ENCODE measurements around the gene SYNGR1.

Gene SYNGR1

DNA sequence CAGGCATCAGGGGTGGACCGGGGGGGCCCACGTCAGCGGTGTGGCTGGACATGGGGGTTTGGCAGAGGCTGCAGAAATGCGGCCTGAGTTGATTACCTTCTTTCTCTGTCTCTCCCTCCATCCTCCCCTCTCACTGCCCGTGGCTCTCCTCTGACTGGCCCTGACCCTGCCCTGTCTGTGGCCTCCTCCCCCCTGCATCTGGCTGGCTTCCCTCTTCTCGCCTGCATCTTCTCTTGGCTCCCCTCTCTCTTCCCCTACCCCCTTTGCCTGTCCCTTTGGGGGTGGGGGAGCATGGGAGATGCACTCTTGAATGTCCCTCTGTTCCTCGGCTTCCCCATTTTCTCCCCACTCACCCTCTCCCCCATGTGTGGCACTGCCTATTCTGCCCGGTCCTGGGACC, 25.9 kb downstream of the SYNGR1 start:
- Histone ChIP-seq H4K91ac (ENCODE audit: low read depth, low read length, poor library complexity) (no peak overlapping the region), H3K9ac (ENCODE audit: low read depth, low read length, poor library complexity) (peak overlapping the region; percentile 75), H2AFZ (ENCODE audit: low read length) (no peak overlapping the region), H3K4me1 (ENCODE audit: control insufficient read depth in 2 of 2, insufficient read depth in 1 of 2, low read depth in 1 of 2, low read length in 2 of 2) (no peaks in the 10 kb centered on the region), H3K4ac (ENCODE audit: low read length) (no peak overlapping the region), H3K27ac (replicated peaks; ENCODE audit: low read length) (no peak overlapping the region), H3K4me3 (ENCODE audit: low read length in 2 of 2) (peak overlapping the region in 1 of 2 donors; percentile 21), H2BK120ac (ENCODE audit: low read depth, low read length) (no peak overlapping the region), H4K8ac (ENCODE audit: low read depth, low read length) (no peak overlapping the region), H2BK12ac (ENCODE audit: low read length) (no peak overlapping the region), H3K4me2 (ENCODE audit: insufficient read depth, low read length, poor library complexity, severe bottlenecking) (no peak overlapping the region), H2BK15ac (ENCODE audit: low read length) (no peak overlapping the region), H3K9me3 (replicated peaks in 1 of 2; ENCODE audit: control insufficient read depth in 2 of 2, insufficient read depth in 1 of 2, low read depth in 1 of 2, low read length in 2 of 2) (peaks cover 2% of the 10 kb centered on the region in 2 donors), H2BK5ac (ENCODE audit: low read length) (peak overlapping the region; percentile 48), H3K18ac (ENCODE audit: low read length) (no peak overlapping the region), H3K27me3 (ENCODE audit: control insufficient read depth in 3 of 3, insufficient read depth in 3 of 3, low read depth in 1 of 3, low read length in 3 of 3) (no peaks in the 10 kb centered on the region), H2AK5ac (ENCODE audit: low read depth, low read length) (no peak overlapping the region), H3K79me1 (ENCODE audit: low read depth, low read length) (no peaks in the 10 kb centered on the region), H3K14ac (ENCODE audit: low read length) (no peak overlapping the region), H3K23ac (ENCODE audit: low read depth, low read length, poor library complexity) (no peak overlapping the region), H3K36me3 (replicated peaks in 1 of 2; ENCODE audit: control insufficient read depth in 2 of 2, insufficient read depth in 2 of 2, low read length in 2 of 2) (peaks cover 21% of the 10 kb centered on the region in 2 donors)
- DNase-seq (ENCODE audit: low spot score), result no peak
- no CpG with 5 or more reads among the region's 8 CpGs for WGBS, 2 donors (ENCODE audit: extremely low coverage in 2 of 2, insufficient read length in 2 of 2, insufficient replicate concordance in 1 of 2)

DNA sequence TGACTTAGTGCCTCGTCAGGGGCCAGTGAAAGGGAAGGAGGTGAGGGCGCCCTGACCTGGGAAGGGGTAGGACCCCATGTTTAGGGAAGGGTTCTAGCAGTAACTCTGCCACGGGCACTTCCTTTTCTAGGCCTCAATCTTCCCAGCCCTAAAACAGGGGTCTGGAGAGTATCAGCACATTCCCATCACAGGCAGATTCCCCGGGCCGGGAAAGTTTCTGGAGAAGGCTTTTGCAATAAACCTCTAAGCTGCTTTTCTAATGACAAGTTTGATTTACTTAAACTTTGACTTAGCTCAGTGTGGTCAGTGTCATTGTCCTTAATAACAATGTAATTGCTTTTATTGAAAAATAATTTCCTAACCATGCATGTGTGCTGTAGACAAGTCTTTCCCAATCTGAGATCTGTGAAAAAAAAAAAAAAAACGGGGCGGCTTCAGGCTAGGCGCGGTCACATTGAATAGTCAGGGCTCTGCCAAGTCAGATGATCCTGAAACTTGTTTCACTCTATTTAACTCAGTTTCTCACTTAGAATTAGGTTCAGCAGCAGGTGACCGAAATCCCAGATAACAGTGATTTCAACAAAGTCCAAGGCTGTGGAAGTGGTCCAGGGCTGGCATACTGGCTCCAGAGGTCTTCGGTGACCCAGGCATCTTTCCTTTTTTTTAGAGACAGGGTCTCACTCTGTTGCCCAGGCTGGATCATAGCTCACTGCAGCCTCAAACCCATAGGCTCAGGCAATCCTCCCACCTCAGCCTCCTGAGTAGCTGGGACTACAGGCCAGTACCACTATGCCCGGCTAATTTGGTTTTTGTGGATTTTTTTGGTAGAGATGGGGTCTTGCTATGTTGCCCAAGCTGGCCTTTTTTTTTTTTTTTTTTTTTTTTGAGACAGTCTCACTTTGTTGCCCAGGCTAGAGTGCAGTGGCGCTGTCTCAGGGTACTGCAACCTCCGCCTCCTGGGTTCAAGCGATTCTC, 30.3 kb downstream of the SYNGR1 start:
- no peak overlapping the region for H2AFZ ChIP-seq (ENCODE audit: low read length)
- no peaks in the 10 kb centered on the region for H3K27me3 ChIP-seq (ENCODE audit: control insufficient read depth in 3 of 3, insufficient read depth in 3 of 3, low read depth in 1 of 3, low read length in 3 of 3)
- no peak overlapping the region for H3K27ac ChIP-seq (replicated peaks; ENCODE audit: low read length)
- H3K4me2 ChIP-seq (ENCODE audit: insufficient read depth, low read length, poor library complexity, severe bottlenecking), result no peak overlapping the region
- H2BK15ac ChIP-seq (ENCODE audit: low read length), result no peak overlapping the region
- peaks cover 0 to 2% of the 10 kb centered on the region in 2 donors for H3K4me1 ChIP-seq (ENCODE audit: control insufficient read depth in 2 of 2, insufficient read depth in 1 of 2, low read depth in 1 of 2, low read length in 2 of 2)
- no peaks in the 10 kb centered on the region for H3K9me3 ChIP-seq (replicated peaks in 1 of 2; ENCODE audit: control insufficient read depth in 2 of 2, insufficient read depth in 1 of 2, low read depth in 1 of 2, low read length in 2 of 2)
- no peak overlapping the region for H3K9ac ChIP-seq (ENCODE audit: low read depth, low read length, poor library complexity)
- no CpG with 5 or more reads among the region's 15 CpGs for WGBS, 2 donors (ENCODE audit: extremely low coverage in 2 of 2, insufficient read length in 2 of 2, insufficient replicate concordance in 1 of 2)
- H2AK5ac ChIP-seq (ENCODE audit: low read depth, low read length), result no peak overlapping the region
- H2BK12ac ChIP-seq (ENCODE audit: low read length), result no peak overlapping the region
- no peak overlapping the region for H4K91ac ChIP-seq (ENCODE audit: low read depth, low read length, poor library complexity)
- no peak overlapping the region for H3K4me3 ChIP-seq (ENCODE audit: low read length in 2 of 2)
- H2BK5ac ChIP-seq (ENCODE audit: low read length), result no peak overlapping the region
- no peak overlapping the region for H4K8ac ChIP-seq (ENCODE audit: low read depth, low read length)
- no peak overlapping the region for H3K4ac ChIP-seq (ENCODE audit: low read length)
- H2BK120ac ChIP-seq (ENCODE audit: low read depth, low read length), result no peak overlapping the region
- no peaks in the 10 kb centered on the region for H3K79me1 ChIP-seq (ENCODE audit: low read depth, low read length)
- H3K23ac ChIP-seq (ENCODE audit: low read depth, low read length, poor library complexity), result no peak overlapping the region
- no peak overlapping the region for H3K14ac ChIP-seq (ENCODE audit: low read length)
- H3K18ac ChIP-seq (ENCODE audit: low read length), result no peak overlapping the region
- peaks cover 12 to 21% of the 10 kb centered on the region in 2 donors for H3K36me3 ChIP-seq (replicated peaks in 1 of 2; ENCODE audit: control insufficient read depth in 2 of 2, insufficient read depth in 2 of 2, low read length in 2 of 2)
- DNase-seq (ENCODE audit: low spot score), result no peak

DNA sequence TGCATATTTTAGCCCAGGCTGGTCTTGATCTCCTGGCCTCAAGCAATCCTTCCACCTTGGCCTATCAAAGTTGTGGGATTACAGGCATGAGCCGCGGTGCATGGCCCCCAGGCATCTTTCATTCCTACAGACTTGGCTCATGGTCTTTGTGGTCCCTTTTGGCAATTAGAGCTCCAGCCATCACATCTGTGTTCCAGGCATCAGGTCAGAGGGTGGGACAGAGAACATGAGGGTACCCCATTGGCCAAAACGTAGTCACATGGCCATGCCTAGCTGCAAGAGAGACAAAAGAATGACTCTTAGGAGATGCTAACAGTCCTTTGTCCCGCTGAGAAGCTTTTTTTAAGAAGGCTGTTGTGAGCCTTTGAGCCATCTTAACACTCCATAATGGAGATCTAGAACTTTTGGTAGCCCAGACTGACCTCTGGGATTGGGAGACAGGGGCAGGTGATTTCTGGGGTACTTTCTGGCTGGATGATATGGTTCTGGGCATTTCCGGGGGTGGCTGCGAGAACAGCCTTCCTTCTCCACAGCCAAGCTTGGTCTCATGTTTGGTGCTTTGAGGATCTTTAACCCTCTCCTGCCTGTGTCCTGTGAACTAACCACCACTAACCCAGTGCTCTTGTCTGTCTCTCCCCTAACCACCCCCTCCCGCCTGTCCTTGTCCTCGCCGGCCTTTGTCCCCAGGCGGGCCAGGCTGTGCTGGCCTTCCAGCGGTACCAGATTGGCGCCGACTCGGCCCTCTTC, 31.4 kb downstream of the SYNGR1 start:
- no peaks in the 10 kb centered on the region for H3K9me3 ChIP-seq (replicated peaks in 1 of 2; ENCODE audit: control insufficient read depth in 2 of 2, insufficient read depth in 1 of 2, low read depth in 1 of 2, low read length in 2 of 2)
- no peak overlapping the region for H4K91ac ChIP-seq (ENCODE audit: low read depth, low read length, poor library complexity)
- peak overlapping the region; percentile 25 for H3K14ac ChIP-seq (ENCODE audit: low read length)
- no peak overlapping the region for H4K8ac ChIP-seq (ENCODE audit: low read depth, low read length)
- no peaks in the 10 kb centered on the region for H3K79me1 ChIP-seq (ENCODE audit: low read depth, low read length)
- no peak overlapping the region for H3K23ac ChIP-seq (ENCODE audit: low read depth, low read length, poor library complexity)
- no peak overlapping the region for H2BK120ac ChIP-seq (ENCODE audit: low read depth, low read length)
- H2AK5ac ChIP-seq (ENCODE audit: low read depth, low read length), result no peak overlapping the region
- no peak overlapping the region for H2BK5ac ChIP-seq (ENCODE audit: low read length)
- H2BK15ac ChIP-seq (ENCODE audit: low read length), result no peak overlapping the region
- H3K4me1 ChIP-seq (ENCODE audit: control insufficient read depth in 2 of 2, insufficient read depth in 1 of 2, low read depth in 1 of 2, low read length in 2 of 2), result peaks cover 0 to 2% of the 10 kb centered on the region in 2 donors
- no CpG with 5 or more reads among the region's 14 CpGs for WGBS, 2 donors (ENCODE audit: extremely low coverage in 2 of 2, insufficient read length in 2 of 2, insufficient replicate concordance in 1 of 2)
- no peak overlapping the region for H3K18ac ChIP-seq (ENCODE audit: low read length)
- DNase-seq (ENCODE audit: low spot score), result no peak
- no peak overlapping the region for H3K4me2 ChIP-seq (ENCODE audit: insufficient read depth, low read length, poor library complexity, severe bottlenecking)
- H2BK12ac ChIP-seq (ENCODE audit: low read length), result no peak overlapping the region
- peaks cover 12 to 17% of the 10 kb centered on the region in 2 donors for H3K36me3 ChIP-seq (replicated peaks in 1 of 2; ENCODE audit: control insufficient read depth in 2 of 2, insufficient read depth in 2 of 2, low read length in 2 of 2)
- no peak overlapping the region for H3K4ac ChIP-seq (ENCODE audit: low read length)
- H3K4me3 ChIP-seq (ENCODE audit: low read length in 2 of 2), result no peak overlapping the region
- no peak overlapping the region for H3K9ac ChIP-seq (ENCODE audit: low read depth, low read length, poor library complexity)
- H3K27me3 ChIP-seq (ENCODE audit: control insufficient read depth in 3 of 3, insufficient read depth in 3 of 3, low read depth in 1 of 3, low read length in 3 of 3), result no peaks in the 10 kb centered on the region
- no peak overlapping the region for H2AFZ ChIP-seq (ENCODE audit: low read length)
- H3K27ac ChIP-seq (replicated peaks; ENCODE audit: low read length), result no peak overlapping the region

DNA sequence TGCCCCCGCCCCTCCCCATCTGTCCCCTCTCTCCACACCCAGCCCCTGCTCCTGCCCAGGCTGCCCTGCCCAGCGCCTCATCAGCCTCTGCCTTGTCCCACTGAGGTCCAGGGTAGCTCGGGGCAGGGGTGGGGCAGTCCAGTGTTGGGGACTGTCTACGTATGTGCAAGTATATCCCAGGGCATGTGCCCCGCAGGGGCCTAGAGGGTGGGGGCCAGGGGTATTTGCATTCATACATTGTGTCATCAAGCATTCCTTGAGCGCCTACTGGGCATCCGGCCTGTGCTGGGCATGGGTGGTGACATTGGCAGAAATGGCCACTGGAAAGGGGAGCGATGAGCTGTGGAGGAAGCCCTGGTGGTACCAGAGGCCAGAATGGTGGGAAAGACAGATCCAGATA, 32.1 kb downstream of the SYNGR1 start:
- no peak overlapping the region for H3K4me2 ChIP-seq (ENCODE audit: insufficient read depth, low read length, poor library complexity, severe bottlenecking)
- H3K27ac ChIP-seq (replicated peaks; ENCODE audit: low read length), result no peak overlapping the region
- no peak overlapping the region for H3K4me3 ChIP-seq (ENCODE audit: low read length in 2 of 2)
- no peaks in the 10 kb centered on the region for H3K9me3 ChIP-seq (replicated peaks in 1 of 2; ENCODE audit: control insufficient read depth in 2 of 2, insufficient read depth in 1 of 2, low read depth in 1 of 2, low read length in 2 of 2)
- H3K27me3 ChIP-seq (ENCODE audit: control insufficient read depth in 3 of 3, insufficient read depth in 3 of 3, low read depth in 1 of 3, low read length in 3 of 3), result no peaks in the 10 kb centered on the region
- H4K8ac ChIP-seq (ENCODE audit: low read depth, low read length), result no peak overlapping the region
- H2BK120ac ChIP-seq (ENCODE audit: low read depth, low read length), result no peak overlapping the region
- no peak overlapping the region for H2BK12ac ChIP-seq (ENCODE audit: low read length)
- no peak overlapping the region for H2AK5ac ChIP-seq (ENCODE audit: low read depth, low read length)
- no peak overlapping the region for H2BK5ac ChIP-seq (ENCODE audit: low read length)
- H3K4me1 ChIP-seq (ENCODE audit: control insufficient read depth in 2 of 2, insufficient read depth in 1 of 2, low read depth in 1 of 2, low read length in 2 of 2), result peaks cover 0 to 2% of the 10 kb centered on the region in 2 donors
- no peak overlapping the region for H3K14ac ChIP-seq (ENCODE audit: low read length)
- peak overlapping the region; percentile 30 for H3K9ac ChIP-seq (ENCODE audit: low read depth, low read length, poor library complexity)
- no peak overlapping the region for H4K91ac ChIP-seq (ENCODE audit: low read depth, low read length, poor library complexity)
- H3K23ac ChIP-seq (ENCODE audit: low read depth, low read length, poor library complexity), result no peak overlapping the region
- no peak overlapping the region for H3K18ac ChIP-seq (ENCODE audit: low read length)
- WGBS, 2 donors (ENCODE audit: extremely low coverage in 2 of 2, insufficient read length in 2 of 2, insufficient replicate concordance in 1 of 2), result no CpG with 5 or more reads among the region's 8 CpGs
- no peak for DNase-seq (ENCODE audit: low spot score)
- no peak overlapping the region for H2BK15ac ChIP-seq (ENCODE audit: low read length)
- no peak overlapping the region for H2AFZ ChIP-seq (ENCODE audit: low read length)
- H3K36me3 ChIP-seq (replicated peaks in 1 of 2; ENCODE audit: control insufficient read depth in 2 of 2, insufficient read depth in 2 of 2, low read length in 2 of 2), result peaks cover 9 to 14% of the 10 kb centered on the region in 2 donors
- H3K79me1 ChIP-seq (ENCODE audit: low read depth, low read length), result no peaks in the 10 kb centered on the region
- H3K4ac ChIP-seq (ENCODE audit: low read length), result no peak overlapping the region
